HG03045 (cell line): ENCODE data around the gene ATOH7.

Experiments used
- ATAC-seq: cut with Tn5 transposase; IDR thresholded peaks from one replicate; pipeline ENCODE4 v1.9.1; 2021; ENCODE audit warnings: mild to moderate bottlenecking, moderate library complexity; ENCODE audit not compliant: unreplicated experiment

ATOH7 gene

GRCh38 chr10:68184546-68184945 lies 47.4 kb downstream of the ATOH7 start:
- no peak for ATAC-seq
